Naive thymus-derived CD4-positive, alpha-beta T cell (primary cell): Measurements from ENCODE around the gene MUCL3. TPM values are rescaled to one million over a fixed set of nuclear protein-coding genes. Genes with fewer than 3 reads are reported as not detected.
A peak's percentile ranks its signal among the peaks of the same experiment; 100 is the strongest.
"Not testable (repeated sequence)": the region's sequence is repeated elsewhere in the genome, so short reads cannot be mapped to it uniquely, and the experiment has no call there.

Source experiments
- ATAC-seq: fragments of 150-1000 bp; cut with Tn5 transposase; 2 replicates; pipeline ENCODE4 v1.10.0; 2021; ENCODE audit warnings: mild to moderate bottlenecking, moderate library complexity
- CTCF ChIA-PET: fragments of 350-600 bp; sonication (Branson Sonifier 250); formaldehyde crosslinking; loops from one replicate; lab custom pipeline; 2021; ENCODE audit warnings: antibody characterized with exemption; lab: Charles Lee
- POLR2A ChIA-PET: fragments of 350-600 bp; sonication (Branson Sonifier 250); formaldehyde crosslinking; loops from one replicate; lab custom pipeline; 2021; ENCODE audit warnings: antibody characterized with exemption, inconsistent platforms; lab: Charles Lee
- DNase-seq, 9 donors: peaks; one replicate each; pipeline versions ENCODE4 v3.0.0 to v3.0.0-alpha.2; 2020 to 2022; ENCODE audit warnings: mixed read lengths in 1 of 9
- H3K27ac ChIP-seq: one replicate; pipeline ENCODE4 v1.7.0; 2013; ENCODE audit warnings: mild to moderate bottlenecking, low read depth, low read length, moderate library complexity
- H3K27me3 ChIP-seq, 2 donors: one replicate each; pipeline ENCODE4 v1.7.0; 2013; ENCODE audit warnings: low read length in 2 of 2, mild to moderate bottlenecking in 2 of 2, moderate library complexity in 2 of 2; ENCODE audit not compliant: control insufficient read depth in 2 of 2, insufficient read depth in 2 of 2
- H3K36me3 ChIP-seq, 3 experiments: 1 replicate in 2 of 3; 2 replicates in 1 of 3; pipeline ENCODE4 v1.7.0; 2013; ENCODE audit warnings: low read length in 3 of 3, mild to moderate bottlenecking in 3 of 3, moderate library complexity in 1 of 3; ENCODE audit not compliant: insufficient read depth in 3 of 3, control insufficient read depth in 2 of 3
- H3K4me1 ChIP-seq, 2 donors: one replicate each; pipeline ENCODE4 v1.7.0; 2013; ENCODE audit warnings: low read length in 2 of 2, mild to moderate bottlenecking in 2 of 2, moderate library complexity in 1 of 2; ENCODE audit not compliant: control insufficient read depth in 2 of 2, insufficient read depth in 2 of 2
- H3K4me3 ChIP-seq: 2 replicates; pipeline ENCODE4 v1.7.0; 2013; ENCODE audit warnings: mild to moderate bottlenecking, low read length
- H3K9me3 ChIP-seq, 3 experiments: 1 replicate in 2 of 3; 2 replicates in 1 of 3; pipeline ENCODE4 v1.7.0; 2013; ENCODE audit warnings: low read length in 3 of 3; ENCODE audit not compliant: control insufficient read depth in 2 of 3
- H3K27ac Mint-ChIP-seq, 9 donors: one replicate each; pipeline ENCODE4 v1.8.0; 2020 to 2022; ENCODE audit warnings: mixed read lengths in 9 of 9, mild to moderate bottlenecking in 8 of 9, moderate library complexity in 5 of 9, inconsistent platforms in 2 of 9
- H3K27me3 Mint-ChIP-seq, 5 donors: one replicate each; pipeline ENCODE4 v1.8.0; 2021 to 2022; ENCODE audit warnings: mixed read lengths in 5 of 5, mild to moderate bottlenecking in 1 of 5
- H3K36me3 Mint-ChIP-seq, 5 donors: one replicate each; pipeline ENCODE4 v1.8.0; 2020 to 2022; ENCODE audit warnings: mixed read lengths in 5 of 5, mild to moderate bottlenecking in 3 of 5, inconsistent platforms in 1 of 5
- H3K4me1 Mint-ChIP-seq, 7 donors: one replicate each; pipeline ENCODE4 v1.8.0; 2020 to 2022; ENCODE audit warnings: mixed read lengths in 7 of 7, mild to moderate bottlenecking in 3 of 7, inconsistent platforms in 1 of 7
- H3K4me3 Mint-ChIP-seq, 10 donors: one replicate each; pipeline ENCODE4 v1.8.0; 2020 to 2022; ENCODE audit warnings: mild to moderate bottlenecking in 10 of 10, mixed read lengths in 10 of 10, moderate library complexity in 6 of 10, inconsistent platforms in 2 of 10
- H3K9me3 Mint-ChIP-seq, 11 donors: one replicate each; pipeline ENCODE4 v1.8.0; 2020 to 2022; ENCODE audit warnings: mixed read lengths in 11 of 11, mild to moderate bottlenecking in 4 of 11, inconsistent platforms in 1 of 11, moderate library complexity in 1 of 11
- intact Hi-C, 2 donors: fragments of 100-400 bp; cut with micrococcal nuclease; formaldehyde crosslinking; loops; one replicate each; pipeline ENCODE4 v1.15.1; 2023
- polyA plus RNA-seq, 2 donors: library from polyadenylated mRNA; unstranded; fragments of 300-500 nt; fragmentation: Illumina TruSeq; gene quantifications; one replicate each; pipeline ENCODE4 v1.2.3, GENCODE V29; 2021
- total RNA-seq, 6 experiments: library from RNA in 5 of 6; stranded (reverse) in 5 of 6; gene quantifications; 1 replicate in 5 of 6; 2 replicates in 1 of 6; pipeline ENCODE4 v1.2.3 and lab custom pipeline; 2021 to 2026

The MUCL3 gene
- total and polyA plus RNA-seq, 7 experiments from 2014 or later = not detected

DNA sequence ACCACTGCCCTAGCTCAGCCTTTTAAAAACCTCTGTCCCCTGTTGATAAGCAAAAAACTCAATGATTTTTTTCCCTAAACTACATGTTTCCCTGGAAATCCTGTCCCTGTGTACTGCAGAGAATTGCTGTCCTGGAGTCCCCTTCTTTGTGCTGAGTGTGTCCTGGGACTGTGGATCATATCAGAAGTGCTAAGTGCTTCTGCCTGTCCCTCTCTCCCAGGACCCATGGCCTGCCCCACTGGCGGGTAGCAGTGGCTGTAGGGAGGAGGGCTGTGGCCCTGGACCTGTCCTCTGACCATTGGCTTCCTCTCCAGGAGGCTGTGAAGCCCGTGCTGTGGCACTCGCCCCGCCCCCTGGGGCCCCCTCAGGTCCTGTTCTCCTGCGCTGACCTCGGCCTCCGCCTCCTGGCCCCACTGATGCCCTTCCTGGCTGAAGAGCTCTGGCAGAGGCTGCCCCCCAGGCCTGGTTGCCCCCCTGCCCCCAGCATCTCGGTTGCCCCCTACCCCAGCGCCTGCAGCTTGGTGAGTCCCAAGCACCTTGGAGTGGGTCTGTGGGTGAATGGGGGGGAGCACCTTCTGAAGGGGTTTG is 16.6 kb upstream of the MUCL3 start:
- ATAC-seq, DNase-seq, H3K27ac Mint-ChIP-seq, H3K27me3 ChIP-seq, H3K4me1 ChIP-seq, H3K4me3 Mint-ChIP-seq, H3K4me3 ChIP-seq, intact Hi-C loops, H3K27me3 Mint-ChIP-seq, H3K9me3 ChIP-seq, H3K4me1 Mint-ChIP-seq, POLR2A ChIA-PET, H3K27ac ChIP-seq, CTCF ChIA-PET: not testable (repeated sequence)
- H3K9me3 Mint-ChIP-seq = peaks cover 0 to 13% (median 3%) of the 10 kb centered on the region in 11 donors
- H3K36me3 ChIP-seq = peaks cover 0 to 74% (median 5%) of the 10 kb centered on the region in 3 experiments
- H3K36me3 Mint-ChIP-seq = peaks cover 4 to 40% (median 21%) of the 10 kb centered on the region in 5 donors

DNA sequence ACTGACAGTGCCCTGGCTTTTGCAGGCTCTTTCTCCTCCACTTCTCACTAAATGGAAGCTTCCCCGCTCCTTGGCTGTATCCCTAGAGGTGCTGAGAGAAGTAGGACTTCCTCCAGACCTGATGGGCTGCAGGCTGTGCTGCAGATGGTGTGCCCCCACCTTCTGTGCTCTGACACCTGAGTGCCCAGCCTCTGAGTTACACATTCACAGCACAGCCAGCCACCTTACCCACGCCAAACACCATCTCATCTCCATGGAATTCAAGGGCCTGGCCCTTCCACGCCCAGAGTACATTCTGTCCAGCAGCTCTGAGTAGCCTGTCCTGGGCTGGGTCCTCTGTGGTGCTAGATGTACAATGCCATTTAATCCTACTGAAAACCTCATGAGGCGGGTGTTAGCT is 14.1 kb upstream of the MUCL3 start:
- Mint-ChIP-seq H3K27me3 (no peaks in the 10 kb centered on the region), H3K9me3 (peaks cover 0 to 13% (median 4%) of the 10 kb centered on the region in 11 donors), H3K36me3 (peaks cover 4 to 28% (median 21%) of the 10 kb centered on the region in 5 donors), H3K4me1 (no peaks in the 10 kb centered on the region), H3K27ac (no peak overlapping the region), H3K4me3 (no peak overlapping the region)
- H3K27me3 ChIP-seq = no peaks in the 10 kb centered on the region
- DNase-seq = no peak
- H3K4me3 ChIP-seq = no peak overlapping the region
- no peaks in the 10 kb centered on the region for H3K4me1 ChIP-seq
- H3K9me3 ChIP-seq = peaks cover 0 to 7% (median 0%) of the 10 kb centered on the region in 3 experiments
- H3K36me3 ChIP-seq = peaks cover 0 to 51% (median 0%) of the 10 kb centered on the region in 3 experiments
- intact Hi-C loops = no loop called here
- POLR2A ChIA-PET = no interaction called here
- ATAC-seq = no peak
- H3K27ac ChIP-seq = no peak overlapping the region
- CTCF ChIA-PET = no interaction called here

DNA sequence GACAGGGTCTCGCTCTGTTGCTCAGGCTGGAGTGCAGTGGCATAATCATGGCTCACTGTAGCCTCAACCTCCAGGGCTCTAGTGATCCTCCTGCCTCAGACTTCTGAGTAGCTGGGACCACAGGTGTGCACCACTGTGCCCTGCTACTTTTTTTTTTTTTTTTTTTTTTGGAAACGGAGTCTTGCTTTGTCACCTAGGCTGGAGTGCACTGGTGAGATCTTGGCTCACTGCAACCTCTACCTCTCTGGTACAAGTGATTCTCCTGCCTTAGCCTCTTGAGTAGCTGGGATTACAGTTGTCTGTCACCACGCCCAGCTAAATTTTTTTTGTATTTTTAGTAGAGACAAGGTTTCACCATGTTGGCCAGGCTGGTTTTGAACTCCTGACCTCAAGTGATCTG is 13.7 kb upstream of the MUCL3 start:
- POLR2A ChIA-PET, intact Hi-C loops: not testable (repeated sequence)
- H3K36me3 Mint-ChIP-seq = peaks cover 4 to 28% (median 21%) of the 10 kb centered on the region in 5 donors

DNA sequence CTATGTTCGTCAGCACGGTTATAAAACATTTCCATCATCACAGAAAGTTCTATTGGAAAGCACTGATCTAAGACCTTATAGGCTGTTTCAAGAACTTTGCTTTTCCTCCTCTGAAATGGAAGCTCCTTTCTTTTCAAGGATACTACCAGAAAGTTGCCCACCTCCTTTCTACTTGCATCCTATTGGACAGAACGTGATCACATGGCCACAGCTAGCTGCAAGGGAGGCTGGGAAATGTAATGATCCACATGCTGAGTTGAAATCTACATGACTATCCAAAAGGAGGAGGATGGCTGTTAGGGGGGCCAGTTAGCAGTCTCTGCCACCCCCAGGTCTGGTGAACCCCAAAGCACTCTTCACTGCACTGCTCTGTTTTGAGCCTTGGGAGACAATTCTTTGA is 12.1 kb upstream of the MUCL3 start:
- H3K27ac Mint-ChIP-seq = peak overlapping the region in 1 of 9 donors; percentile 67
- Histone ChIP-seq H3K27ac (no peak overlapping the region), H3K4me1 (no peaks in the 10 kb centered on the region), H3K4me3 (no peak overlapping the region), H3K36me3 (peaks cover 0 to 30% (median 0%) of the 10 kb centered on the region in 3 experiments), H3K27me3 (no peaks in the 10 kb centered on the region), H3K9me3 (peaks cover 0 to 7% (median 0%) of the 10 kb centered on the region in 3 experiments)
- DNase-seq (no peak), ATAC-seq (no peak)
- peaks cover 0 to 13% (median 4%) of the 10 kb centered on the region in 11 donors for H3K9me3 Mint-ChIP-seq
- ChIA-PET POLR2A (interaction anchor here (0.9 kb wide), 1 partner anchor 98 kb away, joined by 3 read pairs; no protein-coding TSS in a partner anchor), CTCF (interaction anchor here (0.6 kb wide), 1 partner anchor 870 kb away, joined by 3 read pairs; no protein-coding TSS in a partner anchor)
- intact Hi-C loops = no loop called here
- peaks cover 4 to 21% (median 17%) of the 10 kb centered on the region in 5 donors for H3K36me3 Mint-ChIP-seq
- H3K4me3 Mint-ChIP-seq = no peak overlapping the region
- H3K27me3 Mint-ChIP-seq = peaks cover 0 to 2% (median 0%) of the 10 kb centered on the region in 5 donors
- no peaks in the 10 kb centered on the region for H3K4me1 Mint-ChIP-seq

More for the DNA sequence above, 13.7 kb upstream of the MUCL3 start:
- H3K4me1 ChIP-seq, H3K4me3 Mint-ChIP-seq, H3K27me3 Mint-ChIP-seq, H3K27ac Mint-ChIP-seq, H3K27me3 ChIP-seq, H3K9me3 ChIP-seq, H3K4me3 ChIP-seq, ATAC-seq, DNase-seq, H3K27ac ChIP-seq, H3K4me1 Mint-ChIP-seq: not testable (repeated sequence)
- peaks cover 0 to 13% (median 4%) of the 10 kb centered on the region in 11 donors for H3K9me3 Mint-ChIP-seq
- CTCF ChIA-PET = interaction anchor here (0.7 kb wide), 1 partner anchor 152 kb away, joined by 3 read pairs; no protein-coding TSS in a partner anchor
- peaks cover 0 to 46% (median 0%) of the 10 kb centered on the region in 3 experiments for H3K36me3 ChIP-seq

DNA sequence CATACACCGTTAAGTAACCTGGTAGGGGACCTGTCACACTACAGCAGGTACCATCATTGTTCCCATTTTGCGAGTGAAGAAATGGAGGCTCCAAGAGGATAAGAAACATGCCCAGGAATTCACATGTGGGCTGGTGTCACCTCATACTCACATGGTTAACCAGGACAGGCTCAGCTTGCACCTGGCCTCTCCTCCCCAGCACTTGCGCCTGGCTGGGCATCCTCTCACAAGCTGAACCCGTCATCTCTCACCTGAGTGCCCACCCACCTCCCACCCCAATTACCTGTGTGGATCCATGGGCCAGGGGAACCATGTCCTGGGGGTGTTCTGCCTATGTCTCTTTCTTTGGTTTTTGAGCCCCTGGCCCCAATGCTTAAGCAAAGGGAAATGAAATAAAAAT is 10.3 kb upstream of the MUCL3 start:
- H3K4me3 Mint-ChIP-seq = no peak overlapping the region
- no peak overlapping the region for H3K4me3 ChIP-seq
- H3K36me3 Mint-ChIP-seq = peaks cover 4 to 21% (median 17%) of the 10 kb centered on the region in 5 donors
- no peaks in the 10 kb centered on the region for H3K27me3 ChIP-seq
- H3K9me3 Mint-ChIP-seq = peaks cover 0 to 13% (median 4%) of the 10 kb centered on the region in 11 donors
- ChIA-PET POLR2A (interaction anchor here (1.0 kb wide), 1 partner anchor 9 kb away, joined by 3 read pairs; no protein-coding TSS in a partner anchor), CTCF (interaction anchor here (0.6 kb wide), 1 partner anchor 60 kb away, joined by 3 read pairs; no protein-coding TSS in a partner anchor)
- peaks cover 0 to 8% (median 0%) of the 10 kb centered on the region in 5 donors for H3K27me3 Mint-ChIP-seq
- intact Hi-C loops = no loop called here
- no peak overlapping the region for H3K27ac ChIP-seq
- H3K4me1 Mint-ChIP-seq = peaks cover 0 to 7% (median 0%) of the 10 kb centered on the region in 7 donors
- H3K36me3 ChIP-seq = peaks cover 0 to 14% (median 0%) of the 10 kb centered on the region in 3 experiments
- no peaks in the 10 kb centered on the region for H3K4me1 ChIP-seq
- no peak for DNase-seq
- no peak for ATAC-seq
- H3K9me3 ChIP-seq = peaks cover 0 to 7% (median 0%) of the 10 kb centered on the region in 3 experiments
- H3K27ac Mint-ChIP-seq = peak overlapping the region in 1 of 9 donors; percentile 85

DNA sequence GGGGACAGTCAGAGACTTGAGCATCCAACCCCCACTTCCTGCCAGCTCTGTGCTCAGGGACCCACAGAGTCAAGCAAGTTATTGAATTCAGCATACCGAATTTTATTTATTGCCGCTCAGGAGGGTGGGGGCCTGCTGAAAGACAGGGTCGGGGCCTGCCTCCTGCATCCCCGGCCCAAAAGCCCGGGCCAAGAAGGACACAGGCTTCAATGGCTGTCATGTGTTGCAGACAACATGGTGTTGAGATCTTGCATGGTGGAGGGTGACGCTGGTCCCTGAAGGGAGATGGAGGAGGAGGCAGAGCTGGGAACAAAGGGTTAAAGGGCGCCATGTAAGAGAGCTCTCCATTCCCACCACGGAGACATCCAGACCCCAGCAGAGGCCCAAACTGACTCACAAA is 9.5 kb upstream of the MUCL3 start:
- ATAC-seq (no peak), DNase-seq (no peak)
- H3K27me3 ChIP-seq = no peaks in the 10 kb centered on the region
- H3K9me3 Mint-ChIP-seq = peaks cover 0 to 13% (median 4%) of the 10 kb centered on the region in 11 donors
- H3K36me3 Mint-ChIP-seq = peaks cover 4 to 19% (median 15%) of the 10 kb centered on the region in 5 donors
- POLR2A ChIA-PET = no interaction called here
- no peak overlapping the region for H3K27ac ChIP-seq
- CTCF ChIA-PET = no interaction called here
- no peaks in the 10 kb centered on the region for H3K4me1 ChIP-seq
- H3K4me3 Mint-ChIP-seq = no peak overlapping the region
- peaks cover 0 to 7% (median 0%) of the 10 kb centered on the region in 3 experiments for H3K9me3 ChIP-seq
- no peak overlapping the region for H3K4me3 ChIP-seq
- peaks cover 0 to 10% (median 0%) of the 10 kb centered on the region in 5 donors for H3K27me3 Mint-ChIP-seq
- H3K36me3 ChIP-seq = peaks cover 0 to 6% (median 0%) of the 10 kb centered on the region in 3 experiments
- peaks cover 0 to 7% (median 3%) of the 10 kb centered on the region in 7 donors for H3K4me1 Mint-ChIP-seq
- no peak overlapping the region for H3K27ac Mint-ChIP-seq
- intact Hi-C loops = no loop called here
